Measurements from ENCODE around the gene CYBB. TPM values are rescaled to one million over a fixed set of nuclear protein-coding genes. Genes with fewer than 3 reads are reported as not detected.

The CYBB gene
- total and polyA plus RNA-seq, 2 donors from 2014 or later, result 3.5 to 43.7 TPM

GRCh38 chrX:37846141-37846540, 66.3 kb downstream of the CYBB start:
- FAIRE-seq, result no peak
- H3K36me3 ChIP-seq (ENCODE audit: control insufficient read depth in 2 of 3, insufficient read depth in 3 of 3, low read length in 3 of 3), result no peaks in the 10 kb centered on the region
- no peak for TF ChIP-seq CTCF (IDR thresholded peaks at IDR 0.05; ENCODE audit: borderline replicate concordance, extremely low read depth, insufficient read depth)
- no peaks in the 10 kb centered on the region for H3K27me3 ChIP-seq (ENCODE audit: control insufficient read depth, insufficient read depth, low read length)
- no peak overlapping the region for H3K27ac ChIP-seq (ENCODE audit: low read depth in 2 of 2, low read length in 2 of 2)
- H3K9ac ChIP-seq (ENCODE audit: low read length in 3 of 3), result no peak overlapping the region
- intact Hi-C loops (cut with DNase I), result no loop called here
- peak in 1 of 5 donors; percentile 1 for DNase-seq
- no peaks in the 10 kb centered on the region for H3K4me1 ChIP-seq (ENCODE audit: control insufficient read depth in 2 of 3, insufficient read depth in 2 of 3, low read depth in 1 of 3, low read length in 3 of 3)
- no peaks in the 10 kb centered on the region for H3K9me3 ChIP-seq (ENCODE audit: control insufficient read depth in 2 of 3, insufficient read depth in 1 of 3, low read length in 3 of 3)
- H3K4me3 ChIP-seq (ENCODE audit: low read length in 3 of 3), result peak overlapping the region in 1 of 3 donors; percentile 78

GRCh38 chrX:37846558-37846933, 66.7 kb downstream of the CYBB start:
- intact Hi-C loops (cut with DNase I), result no loop called here
- TF ChIP-seq CTCF (IDR thresholded peaks at IDR 0.05; ENCODE audit: borderline replicate concordance, extremely low read depth, insufficient read depth), result no peak
- Histone ChIP-seq H3K36me3 (ENCODE audit: control insufficient read depth in 2 of 3, insufficient read depth in 3 of 3, low read length in 3 of 3) (no peaks in the 10 kb centered on the region), H3K4me3 (ENCODE audit: low read length in 3 of 3) (peak overlapping the region; percentile 49 to 78 (median 67)), H3K27ac (ENCODE audit: low read depth in 2 of 2, low read length in 2 of 2) (peak overlapping the region; percentile 76 to 80), H3K9ac (ENCODE audit: low read length in 3 of 3) (peak overlapping the region in 2 of 3 donors; percentile 32 to 69), H3K4me1 (ENCODE audit: control insufficient read depth in 2 of 3, insufficient read depth in 2 of 3, low read depth in 1 of 3, low read length in 3 of 3) (no peaks in the 10 kb centered on the region), H3K9me3 (ENCODE audit: control insufficient read depth in 2 of 3, insufficient read depth in 1 of 3, low read length in 3 of 3) (no peaks in the 10 kb centered on the region), H3K27me3 (ENCODE audit: control insufficient read depth, insufficient read depth, low read length) (no peaks in the 10 kb centered on the region)
- FAIRE-seq (no peak), DNase-seq (no peak)

- TF ChIP-seq CTCF (IDR thresholded peaks at IDR 0.05; ENCODE audit: borderline replicate concordance, extremely low read depth, insufficient read depth), result no peak
- H3K27me3 ChIP-seq (ENCODE audit: control insufficient read depth, insufficient read depth, low read length), result no peaks in the 10 kb centered on the region
- peak within 1 kb of the TSS; percentile 76 to 80 for H3K27ac ChIP-seq (ENCODE audit: low read depth in 2 of 2, low read length in 2 of 2)
- peak; percentile 83 to 93 (median 86) for DNase-seq
- no peaks in the 10 kb centered on the region for H3K36me3 ChIP-seq (ENCODE audit: control insufficient read depth in 2 of 3, insufficient read depth in 3 of 3, low read length in 3 of 3)
- H3K9me3 ChIP-seq (ENCODE audit: control insufficient read depth in 2 of 3, insufficient read depth in 1 of 3, low read length in 3 of 3), result no peaks in the 10 kb centered on the region
- FAIRE-seq, result no peak
- H3K9ac ChIP-seq (ENCODE audit: low read length in 3 of 3), result peak within 1 kb of the TSS; percentile 69 to 86 (median 76)
- intact Hi-C loops (cut with DNase I), result no loop called here
- no peaks in the 10 kb centered on the region for H3K4me1 ChIP-seq (ENCODE audit: control insufficient read depth in 2 of 3, insufficient read depth in 2 of 3, low read depth in 1 of 3, low read length in 3 of 3)
- peak within 1 kb of the TSS; percentile 73 to 86 (median 78) for H3K4me3 ChIP-seq (ENCODE audit: low read length in 3 of 3)
Measured at GRCh38 chrX:37846934-37847732, 67.3 kb downstream of the CYBB start, which contains the start of gene DYNLT3. Gene DYNLT3, minus strand, starts transcription at chrX:37847571. Its CDS starts 61 bp downstream, at chrX:37847510.

All from kidney (tissue), 14 donors.